MCF 10A (cell line): ENCODE data around the gene OR51A2. TPM values are rescaled to one million over a fixed set of nuclear protein-coding genes. Genes with fewer than 3 reads are reported as not detected.
A peak's percentile ranks its signal among the peaks of the same experiment; 100 is the strongest.
"Not testable (repeated sequence)": the region's sequence is repeated elsewhere in the genome, so short reads cannot be mapped to it uniquely, and the experiment has no call there.

ENCODE experiments used
- Bru-seq: library from RNA; stranded (reverse); fragments of 400-500 nt; gene quantifications from one replicate; lab custom pipeline; 2021; lab: Mats Ljungman, UMichigan
- BruChase-seq, 2 experiments: library from RNA; stranded (reverse); fragments of 400-500 nt; gene quantifications; one replicate each; lab custom pipeline; 2021; lab: Mats Ljungman, UMichigan
- BruUV-seq: library from RNA; stranded (reverse); fragments of 400-500 nt; replicated peaks from 2 replicates; lab custom pipeline; 2021; lab: Mats Ljungman, UMichigan
- CTCF ChIA-PET: fragments of 300-600 bp; sonication (Branson Sonifier 250); formaldehyde crosslinking; extraction: SDS; loops from one replicate; lab custom pipeline; 2021; ENCODE audit warnings: antibody characterized with exemption, inconsistent platforms; lab: Yijun Ruan, JAX
- POLR2A ChIA-PET: fragments of 300-600, 350-650 bp; sonication (Branson Sonifier 250); formaldehyde crosslinking; extraction: SDS; loops from one replicate; lab custom pipeline; 2020; ENCODE audit warnings: antibody characterized with exemption, inconsistent platforms; lab: Yijun Ruan, JAX
- DNase-seq: peaks from one replicate; pipeline ENCODE4 v3.0.0-alpha.2; 2018; ENCODE audit not compliant: unreplicated experiment
- H3K27ac Mint-ChIP-seq: one replicate; pipeline ENCODE4 v1.8.0; 2022; ENCODE audit warnings: mild to moderate bottlenecking, low read depth, mixed read lengths; ENCODE audit not compliant: unreplicated experiment
- H3K27me3 Mint-ChIP-seq: one replicate; pipeline ENCODE4 v1.8.0; 2022; ENCODE audit warnings: mixed read lengths; ENCODE audit not compliant: insufficient read depth, unreplicated experiment
- H3K36me3 Mint-ChIP-seq: one replicate; pipeline ENCODE4 v1.8.0; 2022; ENCODE audit warnings: mild to moderate bottlenecking, moderate library complexity, mixed read lengths; ENCODE audit not compliant: insufficient read depth, unreplicated experiment
- H3K4me1 Mint-ChIP-seq: one replicate; pipeline ENCODE4 v1.8.0; 2022; ENCODE audit warnings: mixed read lengths; ENCODE audit not compliant: insufficient read depth, unreplicated experiment
- H3K4me3 Mint-ChIP-seq: one replicate; pipeline ENCODE4 v1.8.0; 2022; ENCODE audit warnings: mild to moderate bottlenecking, moderate library complexity, mixed read lengths; ENCODE audit not compliant: unreplicated experiment
- H3K9me3 Mint-ChIP-seq: one replicate; pipeline ENCODE4 v1.8.0; 2022; ENCODE audit warnings: mixed read lengths; ENCODE audit not compliant: unreplicated experiment
- intact Hi-C: fragments of 100-400 bp; cut with micrococcal nuclease; formaldehyde crosslinking; loops from 2 replicates; pipeline ENCODE4 v1.14.1; 2022
- long read RNA-seq: library from polyadenylated mRNA; stranded (forward); transcript quantifications from one replicate; pipeline ENCODE4 v2.0.0, GENCODE V29; 2022
- total RNA-seq: library from RNA; stranded (reverse); gene quantifications from 2 replicates; pipeline ENCODE4 v1.2.3, GENCODE V29; 2022
- TF ChIP-seq, protein P1 (sequence below): fragments of 200-600 bp; IDR thresholded peaks from one replicate; pipeline ENCODE4 v1.8.0; 2022; ENCODE audit warnings: antibody characterized with exemption, mild to moderate bottlenecking; ENCODE audit not compliant: unreplicated experiment

OR51A2 gene, protein sequence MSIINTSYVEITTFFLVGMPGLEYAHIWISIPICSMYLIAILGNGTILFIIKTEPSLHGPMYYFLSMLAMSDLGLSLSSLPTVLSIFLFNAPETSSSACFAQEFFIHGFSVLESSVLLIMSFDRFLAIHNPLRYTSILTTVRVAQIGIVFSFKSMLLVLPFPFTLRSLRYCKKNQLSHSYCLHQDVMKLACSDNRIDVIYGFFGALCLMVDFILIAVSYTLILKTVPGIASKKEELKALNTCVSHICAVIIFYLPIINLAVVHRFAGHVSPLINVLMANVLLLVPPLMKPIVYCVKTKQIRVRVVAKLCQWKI
- total RNA-seq (not detected in 2 replicates), Bru-seq, nascent RNA (not detected), BruChase-seq, experiment 1, labeled RNA remaining after a 6-hour chase (not detected), BruChase-seq, experiment 2, labeled RNA remaining after a 2-hour chase (not detected)
- long read RNA-seq: 0 reads

DNA sequence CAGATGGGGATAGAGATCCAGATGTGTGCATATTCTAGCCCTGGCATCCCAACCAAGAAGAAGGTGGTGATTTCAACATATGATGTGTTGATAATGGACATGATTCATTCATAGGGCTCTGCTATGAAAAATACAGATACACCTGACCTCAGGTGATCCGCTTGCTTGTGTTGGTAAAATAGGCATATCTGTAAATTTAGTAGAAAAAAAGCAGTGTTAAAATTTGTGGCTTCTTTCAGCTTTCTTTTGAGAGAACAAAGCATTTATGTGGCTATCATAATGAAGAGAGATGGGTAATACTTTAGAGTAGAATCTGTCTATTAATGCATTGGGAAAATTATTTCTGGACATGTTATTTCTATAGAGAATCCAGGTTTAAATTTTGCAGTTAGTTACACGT lies at the start of gene OR51A2:
Gene OR51A2, minus strand, starts transcription at position 101 of the 400 bp plus-strand sequence. Its CDS starts 0 bp downstream, at position 101.
- H3K4me3 Mint-ChIP-seq, BruUV-seq, CTCF ChIA-PET, intact Hi-C loops, POLR2A ChIA-PET, H3K4me1 Mint-ChIP-seq, H3K36me3 Mint-ChIP-seq, H3K9me3 Mint-ChIP-seq, DNase-seq, H3K27ac Mint-ChIP-seq: not testable (repeated sequence)
- peaks cover 15% of the 10 kb centered on the region for H3K27me3 Mint-ChIP-seq

DNA sequence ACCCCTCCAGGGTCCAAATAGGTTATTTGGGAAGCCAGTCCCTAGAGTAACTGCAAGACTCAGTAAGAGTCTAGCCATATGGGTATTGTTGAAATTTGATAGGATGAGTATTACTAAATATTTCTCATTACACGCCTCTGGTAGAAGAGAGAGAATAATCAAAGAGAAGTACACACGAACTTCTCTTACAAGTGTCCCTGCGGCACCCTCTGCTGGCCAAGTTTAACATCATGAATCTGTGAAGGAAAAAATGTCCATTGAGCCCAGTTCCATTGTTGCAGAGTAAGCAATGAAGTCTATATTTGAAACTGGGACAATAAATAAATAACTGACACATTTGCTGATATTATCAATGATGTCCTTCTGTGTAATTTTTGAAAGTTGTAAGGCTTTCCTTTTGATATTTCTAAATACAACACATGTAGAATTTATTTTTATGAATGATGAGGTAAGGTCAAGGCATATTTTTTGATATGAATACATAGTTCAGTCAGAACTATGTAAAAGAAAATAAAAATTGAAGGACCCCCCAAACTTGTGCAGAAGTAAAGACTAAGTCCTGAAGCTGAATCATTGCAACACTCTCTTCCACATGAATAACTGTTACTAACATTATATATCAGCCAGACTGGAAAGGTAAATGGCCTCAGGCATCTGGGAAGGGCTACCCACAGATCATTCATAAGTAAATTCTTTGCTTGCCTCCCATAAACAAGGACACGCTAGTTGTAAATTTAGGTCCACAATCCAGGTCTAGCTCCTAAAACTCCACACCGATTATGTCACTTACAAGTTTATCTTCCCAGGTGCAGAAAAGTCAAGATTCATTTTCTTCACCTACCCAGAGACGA lies 49.1 kb upstream of the OR51A2 start:
- Mint-ChIP-seq H3K27me3 (peaks cover 42% of the 10 kb centered on the region), H3K27ac (no peak overlapping the region), H3K4me1 (no peaks in the 10 kb centered on the region), H3K9me3 (no peaks in the 10 kb centered on the region), H3K4me3 (no peak overlapping the region), H3K36me3 (no peaks in the 10 kb centered on the region)
- BruUV-seq: no TSS peak
- TF ChIP-seq, protein P1, sequence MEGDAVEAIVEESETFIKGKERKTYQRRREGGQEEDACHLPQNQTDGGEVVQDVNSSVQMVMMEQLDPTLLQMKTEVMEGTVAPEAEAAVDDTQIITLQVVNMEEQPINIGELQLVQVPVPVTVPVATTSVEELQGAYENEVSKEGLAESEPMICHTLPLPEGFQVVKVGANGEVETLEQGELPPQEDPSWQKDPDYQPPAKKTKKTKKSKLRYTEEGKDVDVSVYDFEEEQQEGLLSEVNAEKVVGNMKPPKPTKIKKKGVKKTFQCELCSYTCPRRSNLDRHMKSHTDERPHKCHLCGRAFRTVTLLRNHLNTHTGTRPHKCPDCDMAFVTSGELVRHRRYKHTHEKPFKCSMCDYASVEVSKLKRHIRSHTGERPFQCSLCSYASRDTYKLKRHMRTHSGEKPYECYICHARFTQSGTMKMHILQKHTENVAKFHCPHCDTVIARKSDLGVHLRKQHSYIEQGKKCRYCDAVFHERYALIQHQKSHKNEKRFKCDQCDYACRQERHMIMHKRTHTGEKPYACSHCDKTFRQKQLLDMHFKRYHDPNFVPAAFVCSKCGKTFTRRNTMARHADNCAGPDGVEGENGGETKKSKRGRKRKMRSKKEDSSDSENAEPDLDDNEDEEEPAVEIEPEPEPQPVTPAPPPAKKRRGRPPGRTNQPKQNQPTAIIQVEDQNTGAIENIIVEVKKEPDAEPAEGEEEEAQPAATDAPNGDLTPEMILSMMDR: peak; percentile 72
- ChIA-PET CTCF (interaction anchor here (0.6 to 3.4 kb wide), 21 partner anchors 8 to 822 kb away, joined by 3 to 69 read pairs (median 3); partner anchors contain the start of genes OR51D1 and OR51G1), POLR2A (no interaction called here)
- DNase-seq: peak; percentile 71
- intact Hi-C loops: loop anchor here (1.0 to 2.0 kb wide), 3 partner anchors 367 to 818 kb away; partner anchors contain the start of gene OR51D1

DNA sequence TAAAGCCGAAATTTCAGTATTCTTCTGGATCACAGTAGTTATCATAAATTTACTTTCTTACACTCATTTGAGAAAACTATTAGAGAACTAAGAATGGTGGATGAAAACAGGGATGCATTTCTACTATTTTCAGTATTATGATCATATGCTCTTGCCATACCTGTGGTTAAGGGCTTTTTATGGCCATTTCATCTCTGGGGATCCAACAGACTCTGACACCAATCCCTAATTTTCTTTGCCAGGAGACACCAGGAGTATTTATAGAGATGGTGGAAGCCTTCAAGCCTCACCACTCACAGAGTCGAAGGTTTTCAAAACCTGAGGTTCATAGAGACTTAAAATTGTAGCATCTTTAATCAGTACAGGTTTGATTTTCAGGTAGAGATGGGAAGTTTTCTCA lies 39.0 kb upstream of the OR51A2 start, which contains the start of gene OR51L1:
Gene OR51L1, plus strand, starts transcription at position 301 of the 400 bp plus-strand sequence. CDS start 4,132 bp downstream, outside the sequence.
- ChIA-PET POLR2A (no interaction called here), CTCF (no interaction called here)
- TF ChIP-seq, protein P1: no peak
- Mint-ChIP-seq H3K9me3 (no peaks in the 10 kb centered on the region), H3K4me3 (no peak within 1 kb of the TSS), H3K27ac (no peak within 1 kb of the TSS), H3K4me1 (no peaks in the 10 kb centered on the region), H3K27me3 (peaks cover 59% of the 10 kb centered on the region), H3K36me3 (no peaks in the 10 kb centered on the region)
- intact Hi-C loops: no loop called here
- no peak for DNase-seq
- no TSS peak for BruUV-seq

DNA sequence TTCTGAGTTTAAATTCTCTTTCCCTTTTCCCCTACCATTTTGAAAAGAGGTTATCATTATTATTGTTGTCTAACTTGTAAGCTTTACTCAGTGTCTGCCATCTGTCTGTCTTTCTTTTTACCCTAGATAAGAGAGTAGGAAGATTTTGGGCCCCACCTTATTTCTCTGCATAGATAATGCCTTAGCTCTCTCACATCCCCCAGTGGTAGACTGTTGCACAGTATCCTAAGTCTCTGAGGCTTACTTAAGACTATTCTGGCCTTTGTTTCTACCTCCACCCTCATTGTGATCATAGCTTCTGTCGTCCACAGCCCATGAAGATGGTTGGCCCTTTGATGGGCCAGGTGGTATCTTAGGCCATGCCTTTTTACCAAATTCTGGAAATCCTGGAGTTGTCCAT lies 35.5 kb upstream of the OR51A2 start:
- CTCF ChIA-PET: interaction anchor here (1.3 to 3.2 kb wide), 3 partner anchors 13 to 354 kb away, joined by 3 to 27 read pairs (median 4); partner anchors contain the start of gene OR51D1
- BruUV-seq: no TSS peak
- Mint-ChIP-seq H3K36me3 (no peaks in the 10 kb centered on the region), H3K4me1 (no peaks in the 10 kb centered on the region), H3K4me3 (no peak overlapping the region), H3K27me3 (peaks cover 46% of the 10 kb centered on the region), H3K9me3 (peaks cover 7% of the 10 kb centered on the region), H3K27ac (no peak overlapping the region)
- POLR2A ChIA-PET: no interaction called here
- peak; percentile 11 for DNase-seq
- intact Hi-C loops: no loop called here
- TF ChIP-seq, protein P1: no peak
